H9 (cell line): ENCODE results near the gene KIF5C. TPM values are rescaled to one million over a fixed set of nuclear protein-coding genes. Genes with fewer than 3 reads are reported as not detected.

ENCODE experiments used
- DNase-seq: peaks from one replicate; pipeline ENCODE4 v3.0.0-alpha.2; 2017
- H2AFZ ChIP-seq: one replicate; pipeline ENCODE4 v1.6.1; 2013; ENCODE audit warnings: mild to moderate bottlenecking, low read length, control low read depth, moderate library complexity
- H2AK5ac ChIP-seq: 2 replicates; pipeline ENCODE4 v1.6.1; 2013; ENCODE audit warnings: low read length, control low read depth, mixed read lengths; ENCODE audit not compliant: insufficient read length
- H2BK120ac ChIP-seq: one replicate; pipeline ENCODE4 v1.6.1; 2013; ENCODE audit warnings: low read depth, mild to moderate bottlenecking, low read length, control low read depth, inconsistent platforms; ENCODE audit not compliant: poor library complexity, severe bottlenecking
- H2BK12ac ChIP-seq: 2 replicates; pipeline ENCODE4 v1.6.1; 2013; ENCODE audit warnings: low read length, control low read depth, mixed read lengths, low read depth; ENCODE audit not compliant: insufficient read length
- H2BK15ac ChIP-seq: 2 replicates; pipeline ENCODE4 v1.6.1; 2013; ENCODE audit warnings: low read depth, low read length, control low read depth
- H2BK20ac ChIP-seq: one replicate; pipeline ENCODE4 v1.6.1; 2013; ENCODE audit warnings: low read depth, mild to moderate bottlenecking, low read length, control low read depth, inconsistent platforms; ENCODE audit not compliant: poor library complexity, severe bottlenecking
- H2BK5ac ChIP-seq: 2 replicates; pipeline ENCODE4 v1.6.1; 2013; ENCODE audit warnings: low read length, control low read depth, mixed read lengths; ENCODE audit not compliant: insufficient read length
- H3K14ac ChIP-seq: 2 replicates; pipeline ENCODE4 v1.6.1; 2013; ENCODE audit warnings: low read length, control low read depth; ENCODE audit not compliant: insufficient read depth
- H3K18ac ChIP-seq: 2 replicates; pipeline ENCODE4 v1.6.1; 2013; ENCODE audit warnings: low read depth, mild to moderate bottlenecking, mixed read lengths, low read length, control low read depth; ENCODE audit not compliant: insufficient read length
- H3K23ac ChIP-seq: 2 replicates; pipeline ENCODE4 v1.6.1; 2013; ENCODE audit warnings: low read length, control low read depth, mixed read lengths, low read depth; ENCODE audit not compliant: insufficient read length
- H3K23me2 ChIP-seq: 2 replicates; pipeline ENCODE4 v1.6.1; 2013; ENCODE audit warnings: low read depth, mild to moderate bottlenecking, mixed read lengths, low read length, control low read depth; ENCODE audit not compliant: insufficient read length, poor library complexity, severe bottlenecking
- H3K27ac ChIP-seq: 2 replicates; pipeline ENCODE4 v1.5.1; 2013; ENCODE audit warnings: low read length, control low read depth, mixed read lengths, low read depth; ENCODE audit not compliant: insufficient read length
- H3K27me3 ChIP-seq: 2 replicates; pipeline ENCODE4 v1.6.1; 2013; ENCODE audit warnings: low read length, control low read depth, inconsistent platforms; ENCODE audit not compliant: insufficient read depth
- H3K4ac ChIP-seq: 2 replicates; pipeline ENCODE4 v1.6.1; 2013; ENCODE audit warnings: low read depth, mild to moderate bottlenecking, control low read depth, inconsistent platforms, low read length, moderate library complexity
- H3K4me1 ChIP-seq: 2 replicates; pipeline ENCODE4 v1.6.1; 2013; ENCODE audit warnings: low read length, control low read depth, inconsistent platforms; ENCODE audit not compliant: insufficient read depth
- H3K4me2 ChIP-seq: 2 replicates; pipeline ENCODE4 v1.6.1; 2013; ENCODE audit warnings: low read length, control low read depth, mixed read lengths; ENCODE audit not compliant: insufficient read length, insufficient read depth
- H3K56ac ChIP-seq: 2 replicates; pipeline ENCODE4 v1.6.1; 2013; ENCODE audit warnings: low read depth, mild to moderate bottlenecking, mixed read lengths, low read length, control low read depth; ENCODE audit not compliant: insufficient read length
- H3K79me1 ChIP-seq: 2 replicates; pipeline ENCODE4 v1.6.1; 2013; ENCODE audit warnings: low read depth, mild to moderate bottlenecking, moderate library complexity, low read length, control low read depth, inconsistent platforms; ENCODE audit not compliant: insufficient read depth, poor library complexity, severe bottlenecking
- H3K79me2 ChIP-seq: 2 replicates; pipeline ENCODE4 v1.6.1; 2013; ENCODE audit warnings: low read length, control low read depth, inconsistent platforms; ENCODE audit not compliant: insufficient read depth
- H3K9ac ChIP-seq: 2 replicates; pipeline ENCODE4 v1.6.1; 2013; ENCODE audit warnings: low read length, control low read depth, mixed read lengths; ENCODE audit not compliant: insufficient read length; ENCODE audit errors: extremely low read depth
- H3K9me3 ChIP-seq: one replicate; pipeline ENCODE4 v1.6.1; 2013; ENCODE audit warnings: low read depth, low read length, inconsistent platforms; ENCODE audit not compliant: control insufficient read depth
- H3T11ph ChIP-seq: one replicate; pipeline ENCODE4 v1.6.1; 2013; ENCODE audit warnings: mild to moderate bottlenecking, low read length, control low read depth, inconsistent platforms
- H4K20me1 ChIP-seq: one replicate; pipeline ENCODE4 v1.6.1; 2013; ENCODE audit not compliant: control insufficient read depth, insufficient read length, insufficient read depth
- H4K5ac ChIP-seq: 2 replicates; pipeline ENCODE4 v1.6.1; 2013; ENCODE audit warnings: low read depth, mild to moderate bottlenecking, mixed read lengths, low read length, control low read depth; ENCODE audit not compliant: insufficient read length
- H4K8ac ChIP-seq: replicated peaks from 2 replicates; pipeline ENCODE4 v1.6.1; 2013; ENCODE audit warnings: low read length, control low read depth, mixed read lengths, low read depth; ENCODE audit not compliant: insufficient read length
- H4K91ac ChIP-seq: 2 replicates; pipeline ENCODE4 v1.6.1; 2013; ENCODE audit warnings: low read depth, mild to moderate bottlenecking, moderate library complexity, mixed read lengths, low read length, control low read depth; ENCODE audit not compliant: insufficient read length
- H3K27ac Mint-ChIP-seq, 3 experiments: 2 replicates in 2 of 3; 3 replicates in 1 of 3; pipeline ENCODE4 v1.8.0; 2020 to 2021; ENCODE audit warnings: mixed read lengths in 3 of 3, mild to moderate bottlenecking in 1 of 3, moderate library complexity in 1 of 3
- H3K27me3 Mint-ChIP-seq: 2 replicates; pipeline ENCODE4 v1.8.0; 2021; ENCODE audit warnings: low read depth, mild to moderate bottlenecking, moderate library complexity, mixed read lengths
- H3K36me3 Mint-ChIP-seq, 3 experiments: 2 replicates in 2 of 3; 3 replicates in 1 of 3; pipeline ENCODE4 v1.8.0; 2020 to 2021; ENCODE audit warnings: low read depth in 3 of 3, mixed read lengths in 3 of 3; ENCODE audit not compliant: insufficient read depth in 1 of 3
- H3K4me1 Mint-ChIP-seq, 2 experiments: 2 replicates each; pipeline ENCODE4 v1.8.0; 2020; ENCODE audit warnings: mixed read lengths in 2 of 2
- H3K4me3 Mint-ChIP-seq, 2 experiments: 2 replicates in 1 of 2; 3 replicates in 1 of 2; pipeline ENCODE4 v1.8.0; 2020 to 2021; ENCODE audit warnings: mild to moderate bottlenecking in 2 of 2, mixed read lengths in 2 of 2, moderate library complexity in 1 of 2
- H3K9me3 Mint-ChIP-seq, 2 experiments: 2 replicates in 1 of 2; 3 replicates in 1 of 2; pipeline ENCODE4 v1.8.0; 2020; ENCODE audit warnings: mild to moderate bottlenecking in 2 of 2, mixed read lengths in 2 of 2, moderate library complexity in 1 of 2
- WGBS: extraction: QIAGEN DNeasy Blood & Tissue Kit; methylation state at CpG from one replicate; pipeline ENCODE4 v1.1.7; 2013; ENCODE audit warnings: missing lambda C conversion rate, low lambda C conversion rate, mixed read lengths; ENCODE audit not compliant: insufficient read length; ENCODE audit errors: extremely low coverage; 5-methylcytosine and 5-hydroxymethylcytosine counted together
- total RNA-seq: library from RNA; stranded (reverse); gene quantifications from 2 replicates; pipeline ENCODE4 v1.2.1, GENCODE V29; 2021
- TF ChIP-seq, protein P1 (sequence below): fragments of 200-600 bp; sonication (generic); conservative IDR thresholded peaks from 3 replicates; pipeline ENCODE4 v1.8.0; 2021; ENCODE audit warnings: antibody characterized with exemption, mild to moderate bottlenecking

KIF5C gene
- total RNA-seq, 1 experiment from 2014 or later, result 52.9 TPM

DNA sequence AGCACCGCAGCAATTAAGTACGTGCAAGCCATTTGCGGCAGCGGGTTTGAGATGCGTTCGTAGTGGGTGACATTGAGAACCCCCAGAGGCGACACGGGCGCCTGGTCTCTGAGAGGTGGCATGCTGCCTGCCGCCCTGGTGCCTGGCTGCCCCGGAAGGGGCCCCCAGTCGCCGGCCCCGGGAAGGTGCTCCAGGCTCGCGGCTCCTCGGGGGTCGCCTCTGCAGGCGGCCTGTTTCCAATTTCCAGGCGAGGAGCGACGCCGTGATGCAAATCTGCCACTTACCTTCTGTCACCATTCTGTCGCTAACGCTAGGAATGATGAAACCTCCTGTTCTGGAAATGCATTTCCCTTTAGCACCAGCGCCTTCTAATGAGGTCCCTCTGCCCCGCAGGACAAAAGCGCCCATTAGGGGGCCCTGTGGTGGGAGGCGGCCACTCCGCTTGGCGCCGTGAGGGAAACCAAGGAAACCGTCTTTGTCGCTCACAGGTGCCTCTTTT, 13.0 kb downstream of the KIF5C start:
- Histone ChIP-seq H2AFZ (no peak overlapping the region), H3K79me1 (peaks cover 6% of the 10 kb centered on the region), H4K91ac (no peak overlapping the region), H2BK5ac (no peak overlapping the region), H3K4me2 (peak overlapping the region; percentile 61), H3T11ph (no peak overlapping the region), H4K8ac (no peak overlapping the region), H3K18ac (peak overlapping the region; percentile 56), H3K27ac (no peak overlapping the region), H4K5ac (no peak overlapping the region), H2BK15ac (no peak overlapping the region), H4K20me1 (no peaks in the 10 kb centered on the region), H3K4ac (no peak overlapping the region), H3K27me3 (no peaks in the 10 kb centered on the region), H3K14ac (peak overlapping the region; percentile 74), H3K4me1 (peaks cover 5% of the 10 kb centered on the region; the same call in 1 of the 2 replicates), H3K23ac (no peak overlapping the region), H2BK20ac (no peak overlapping the region), H2AK5ac (no peak overlapping the region), H3K56ac (no peak overlapping the region), H3K9me3 (peaks cover 6% of the 10 kb centered on the region), H3K23me2 (peaks cover 12% of the 10 kb centered on the region), H3K79me2 (peaks cover 4% of the 10 kb centered on the region; the same call in 1 of the 2 replicates), H2BK12ac (peak overlapping the region; percentile 78), H3K9ac (peak overlapping the region; percentile 38), H2BK120ac (no peak overlapping the region)
- TF ChIP-seq, protein P1, sequence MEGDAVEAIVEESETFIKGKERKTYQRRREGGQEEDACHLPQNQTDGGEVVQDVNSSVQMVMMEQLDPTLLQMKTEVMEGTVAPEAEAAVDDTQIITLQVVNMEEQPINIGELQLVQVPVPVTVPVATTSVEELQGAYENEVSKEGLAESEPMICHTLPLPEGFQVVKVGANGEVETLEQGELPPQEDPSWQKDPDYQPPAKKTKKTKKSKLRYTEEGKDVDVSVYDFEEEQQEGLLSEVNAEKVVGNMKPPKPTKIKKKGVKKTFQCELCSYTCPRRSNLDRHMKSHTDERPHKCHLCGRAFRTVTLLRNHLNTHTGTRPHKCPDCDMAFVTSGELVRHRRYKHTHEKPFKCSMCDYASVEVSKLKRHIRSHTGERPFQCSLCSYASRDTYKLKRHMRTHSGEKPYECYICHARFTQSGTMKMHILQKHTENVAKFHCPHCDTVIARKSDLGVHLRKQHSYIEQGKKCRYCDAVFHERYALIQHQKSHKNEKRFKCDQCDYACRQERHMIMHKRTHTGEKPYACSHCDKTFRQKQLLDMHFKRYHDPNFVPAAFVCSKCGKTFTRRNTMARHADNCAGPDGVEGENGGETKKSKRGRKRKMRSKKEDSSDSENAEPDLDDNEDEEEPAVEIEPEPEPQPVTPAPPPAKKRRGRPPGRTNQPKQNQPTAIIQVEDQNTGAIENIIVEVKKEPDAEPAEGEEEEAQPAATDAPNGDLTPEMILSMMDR, result 0 out of 3 replicates have a peak, but pooled peaks have one; percentile 25
- H3K4me3 Mint-ChIP-seq, result peak overlapping the region; percentile 69 to 84
- peak; percentile 49 for DNase-seq
- no CpG with 5 or more reads among the region's 34 CpGs for WGBS
- no peak overlapping the region for H3K27ac Mint-ChIP-seq
- H3K4me1 Mint-ChIP-seq, result peaks cover 28 to 31% of the 10 kb centered on the region in 2 experiments
- H3K36me3 Mint-ChIP-seq, result peaks cover 12 to 22% (median 18%) of the 10 kb centered on the region in 3 experiments
- peaks cover 12 to 15% of the 10 kb centered on the region in 2 experiments; a peak in 4 of 5 replicates for H3K9me3 Mint-ChIP-seq
- H3K27me3 Mint-ChIP-seq, result no peaks in the 10 kb centered on the region
